ENCODE results near the gene CRHR2. TPM values are rescaled to one million over a fixed set of nuclear protein-coding genes. Genes with fewer than 3 reads are reported as not detected.

The CRHR2 gene
- total and polyA plus RNA-seq, 2 of the 13 experiments (the other 11 are each of a cell fraction or from before 2014, with no cell fraction given) = not detected

DNA sequence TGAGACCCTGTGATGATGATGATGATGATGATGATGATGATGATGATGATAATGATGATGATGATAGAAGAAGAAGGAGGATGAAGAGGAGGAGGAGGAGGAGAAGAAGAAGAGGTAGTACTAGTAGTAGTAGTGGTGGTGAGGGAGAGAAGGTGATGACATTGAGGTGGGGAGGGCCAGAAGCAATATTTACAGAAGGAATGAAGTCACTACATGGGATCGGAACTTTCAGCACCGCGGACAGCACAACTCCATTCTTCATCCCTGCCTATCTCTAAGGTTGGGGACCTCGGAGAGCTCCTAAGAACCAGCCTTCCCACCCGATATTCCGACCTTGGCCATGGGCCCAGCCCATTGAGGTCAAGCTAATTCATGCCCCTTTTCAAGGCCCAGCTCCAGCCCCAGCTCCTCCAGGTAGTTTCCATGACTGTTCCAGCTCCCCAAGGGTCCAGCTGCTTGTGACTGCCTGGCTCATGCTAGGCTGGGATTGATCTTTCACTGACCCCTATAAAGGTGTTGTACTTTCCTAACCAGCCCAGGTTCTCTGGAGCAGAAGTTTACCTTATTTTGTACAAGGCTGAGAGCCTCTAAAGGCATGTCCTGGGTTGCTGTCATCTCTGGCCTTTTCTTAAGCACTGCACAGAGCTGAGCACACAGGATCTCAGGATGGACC, 10.3 kb downstream of the CRHR2 start (continued):
- TF ChIP-seq REPIN1 (CRISPR knock-in tag; IDR thresholded peaks at IDR 0.05; ENCODE audit: borderline replicate concordance, low read depth) (0 out of 2 replicates have a peak, but pooled peaks have one; percentile 40), ZBTB20 (CRISPR knock-in tag; IDR thresholded peaks at IDR 0.05; ENCODE audit: borderline replicate concordance, low read depth) (peak; percentile 90; the same call in 1 of the 2 replicates), NCOA1 (CRISPR knock-in tag; IDR thresholded peaks at IDR 0.05) (no peak), FOXM1 (CRISPR knock-in tag; IDR thresholded peaks at IDR 0.05) (peak; percentile 41; the same call in 1 of the 2 replicates), POLR2AphosphoS5 (IDR thresholded peaks at IDR 0.05; ENCODE audit: low read depth, low read length) (no peak), ZNF775 (CRISPR knock-in tag; IDR thresholded peaks at IDR 0.05; ENCODE audit: borderline replicate concordance) (no peak), KDM5B (CRISPR knock-in tag; IDR thresholded peaks at IDR 0.05; ENCODE audit: borderline replicate concordance) (no peak), CCDC6 (CRISPR knock-in tag; IDR thresholded peaks at IDR 0.05) (peak; percentile 51; the same call in 1 of the 2 replicates), ZNF430 (CRISPR knock-in tag; IDR thresholded peaks at IDR 0.05) (peak; percentile 96), SIN3B (IDR thresholded peaks at IDR 0.05; ENCODE audit: low read length) (no peak), SALL2 (CRISPR knock-in tag; IDR thresholded peaks at IDR 0.05) (0 out of 2 replicates have a peak, but pooled peaks have one; percentile 20), GFI1 (CRISPR knock-in tag; IDR thresholded peaks at IDR 0.05; ENCODE audit: borderline replicate concordance) (no peak), MZF1 (CRISPR knock-in tag; IDR thresholded peaks at IDR 0.05; ENCODE audit: borderline replicate concordance) (no peak), HNF4G (IDR thresholded peaks at IDR 0.05; ENCODE audit: borderline replicate concordance, low read depth, low read length) (no peak), HNF4G (CRISPR knock-in tag; IDR thresholded peaks at IDR 0.05; ENCODE audit: borderline replicate concordance, low read depth) (no peak), HES4 (CRISPR knock-in tag; IDR thresholded peaks at IDR 0.05; ENCODE audit: borderline replicate concordance) (peak; percentile 94), SETDB1 (CRISPR knock-in tag; IDR thresholded peaks at IDR 0.05; ENCODE audit: borderline replicate concordance) (no peak), ZBTB42 (CRISPR knock-in tag; IDR thresholded peaks at IDR 0.05) (no peak), ZNF501 (CRISPR knock-in tag; IDR thresholded peaks at IDR 0.05) (no peak)
- TF ChIP-seq, protein P1, sequence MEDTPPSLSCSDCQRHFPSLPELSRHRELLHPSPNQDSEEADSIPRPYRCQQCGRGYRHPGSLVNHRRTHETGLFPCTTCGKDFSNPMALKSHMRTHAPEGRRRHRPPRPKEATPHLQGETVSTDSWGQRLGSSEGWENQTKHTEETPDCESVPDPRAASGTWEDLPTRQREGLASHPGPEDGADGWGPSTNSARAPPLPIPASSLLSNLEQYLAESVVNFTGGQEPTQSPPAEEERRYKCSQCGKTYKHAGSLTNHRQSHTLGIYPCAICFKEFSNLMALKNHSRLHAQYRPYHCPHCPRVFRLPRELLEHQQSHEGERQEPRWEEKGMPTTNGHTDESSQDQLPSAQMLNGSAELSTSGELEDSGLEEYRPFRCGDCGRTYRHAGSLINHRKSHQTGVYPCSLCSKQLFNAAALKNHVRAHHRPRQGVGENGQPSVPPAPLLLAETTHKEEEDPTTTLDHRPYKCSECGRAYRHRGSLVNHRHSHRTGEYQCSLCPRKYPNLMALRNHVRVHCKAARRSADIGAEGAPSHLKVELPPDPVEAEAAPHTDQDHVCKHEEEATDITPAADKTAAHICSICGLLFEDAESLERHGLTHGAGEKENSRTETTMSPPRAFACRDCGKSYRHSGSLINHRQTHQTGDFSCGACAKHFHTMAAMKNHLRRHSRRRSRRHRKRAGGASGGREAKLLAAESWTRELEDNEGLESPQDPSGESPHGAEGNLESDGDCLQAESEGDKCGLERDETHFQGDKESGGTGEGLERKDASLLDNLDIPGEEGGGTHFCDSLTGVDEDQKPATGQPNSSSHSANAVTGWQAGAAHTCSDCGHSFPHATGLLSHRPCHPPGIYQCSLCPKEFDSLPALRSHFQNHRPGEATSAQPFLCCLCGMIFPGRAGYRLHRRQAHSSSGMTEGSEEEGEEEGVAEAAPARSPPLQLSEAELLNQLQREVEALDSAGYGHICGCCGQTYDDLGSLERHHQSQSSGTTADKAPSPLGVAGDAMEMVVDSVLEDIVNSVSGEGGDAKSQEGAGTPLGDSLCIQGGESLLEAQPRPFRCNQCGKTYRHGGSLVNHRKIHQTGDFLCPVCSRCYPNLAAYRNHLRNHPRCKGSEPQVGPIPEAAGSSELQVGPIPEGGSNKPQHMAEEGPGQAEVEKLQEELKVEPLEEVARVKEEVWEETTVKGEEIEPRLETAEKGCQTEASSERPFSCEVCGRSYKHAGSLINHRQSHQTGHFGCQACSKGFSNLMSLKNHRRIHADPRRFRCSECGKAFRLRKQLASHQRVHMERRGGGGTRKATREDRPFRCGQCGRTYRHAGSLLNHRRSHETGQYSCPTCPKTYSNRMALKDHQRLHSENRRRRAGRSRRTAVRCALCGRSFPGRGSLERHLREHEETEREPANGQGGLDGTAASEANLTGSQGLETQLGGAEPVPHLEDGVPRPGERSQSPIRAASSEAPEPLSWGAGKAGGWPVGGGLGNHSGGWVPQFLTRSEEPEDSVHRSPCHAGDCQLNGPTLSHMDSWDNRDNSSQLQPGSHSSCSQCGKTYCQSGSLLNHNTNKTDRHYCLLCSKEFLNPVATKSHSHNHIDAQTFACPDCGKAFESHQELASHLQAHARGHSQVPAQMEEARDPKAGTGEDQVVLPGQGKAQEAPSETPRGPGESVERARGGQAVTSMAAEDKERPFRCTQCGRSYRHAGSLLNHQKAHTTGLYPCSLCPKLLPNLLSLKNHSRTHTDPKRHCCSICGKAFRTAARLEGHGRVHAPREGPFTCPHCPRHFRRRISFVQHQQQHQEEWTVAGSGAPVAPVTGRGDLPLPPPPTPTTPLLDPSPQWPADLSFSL (CRISPR knock-in tag; IDR thresholded peaks at IDR 0.05) = no peak
- TF ChIP-seq, protein P2, sequence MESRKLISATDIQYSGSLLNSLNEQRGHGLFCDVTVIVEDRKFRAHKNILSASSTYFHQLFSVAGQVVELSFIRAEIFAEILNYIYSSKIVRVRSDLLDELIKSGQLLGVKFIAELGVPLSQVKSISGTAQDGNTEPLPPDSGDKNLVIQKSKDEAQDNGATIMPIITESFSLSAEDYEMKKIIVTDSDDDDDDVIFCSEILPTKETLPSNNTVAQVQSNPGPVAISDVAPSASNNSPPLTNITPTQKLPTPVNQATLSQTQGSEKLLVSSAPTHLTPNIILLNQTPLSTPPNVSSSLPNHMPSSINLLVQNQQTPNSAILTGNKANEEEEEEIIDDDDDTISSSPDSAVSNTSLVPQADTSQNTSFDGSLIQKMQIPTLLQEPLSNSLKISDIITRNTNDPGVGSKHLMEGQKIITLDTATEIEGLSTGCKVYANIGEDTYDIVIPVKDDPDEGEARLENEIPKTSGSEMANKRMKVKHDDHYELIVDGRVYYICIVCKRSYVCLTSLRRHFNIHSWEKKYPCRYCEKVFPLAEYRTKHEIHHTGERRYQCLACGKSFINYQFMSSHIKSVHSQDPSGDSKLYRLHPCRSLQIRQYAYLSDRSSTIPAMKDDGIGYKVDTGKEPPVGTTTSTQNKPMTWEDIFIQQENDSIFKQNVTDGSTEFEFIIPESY (CRISPR knock-in tag; IDR thresholded peaks at IDR 0.05) = no peak
- TF ChIP-seq, protein P3, sequence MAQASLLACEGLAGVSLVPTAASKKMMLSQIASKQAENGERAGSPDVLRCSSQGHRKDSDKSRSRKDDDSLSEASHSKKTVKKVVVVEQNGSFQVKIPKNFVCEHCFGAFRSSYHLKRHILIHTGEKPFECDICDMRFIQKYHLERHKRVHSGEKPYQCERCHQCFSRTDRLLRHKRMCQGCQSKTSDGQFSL (CRISPR knock-in tag; IDR thresholded peaks at IDR 0.05) = no peak
